Mononuclear cell (primary cell): ENCODE data around the gene SHCBP1L. TPM values are rescaled to one million over a fixed set of nuclear protein-coding genes. Genes with fewer than 3 reads are reported as not detected.

Source experiments
- H3K27me3 ChIP-seq: 2 replicates; pipeline ENCODE4 v1.6.0; 2011; ENCODE audit warnings: low read length, control low read depth; ENCODE audit not compliant: insufficient read depth
- H3K4me1 ChIP-seq: 2 replicates; pipeline ENCODE4 v1.5.1; 2011; ENCODE audit warnings: mild to moderate bottlenecking, low read length, control low read depth; ENCODE audit not compliant: insufficient read depth
- H3K4me3 ChIP-seq: 2 replicates; pipeline ENCODE4 v1.5.1; 2011; ENCODE audit warnings: mild to moderate bottlenecking, low read length, moderate library complexity
- H3K9me3 ChIP-seq: 2 replicates; pipeline ENCODE4 v1.5.1; 2011; ENCODE audit warnings: low read depth, mild to moderate bottlenecking, control low read depth, low read length
- total RNA-seq: library from RNA; depleted of rRNA; stranded (reverse); fragments of >200 nt; gene quantifications from one replicate; pipeline ENCODE4 v1.2.3, GENCODE V29; 2012

SHCBP1L gene
- total RNA-seq, 1 donor = not detected

- Histone ChIP-seq H3K9me3 (no peaks in the 10 kb centered on the region), H3K27me3 (no peaks in the 10 kb centered on the region), H3K4me3 (no peak overlapping the region), H3K4me1 (no peaks in the 10 kb centered on the region)
Observed at GRCh38 chr1:182888736-182889531, 64.0 kb downstream of the SHCBP1L start.

- H3K9me3 ChIP-seq = no peaks in the 10 kb centered on the region
- H3K27me3 ChIP-seq = no peaks in the 10 kb centered on the region
- H3K4me3 ChIP-seq = no peak overlapping the region
- no peaks in the 10 kb centered on the region for H3K4me1 ChIP-seq
Observed at GRCh38 chr1:182886985-182887384, 66.0 kb downstream of the SHCBP1L start.

- no peak overlapping the region for H3K4me3 ChIP-seq
- H3K27me3 ChIP-seq = no peaks in the 10 kb centered on the region
- H3K9me3 ChIP-seq = no peaks in the 10 kb centered on the region
- no peaks in the 10 kb centered on the region for H3K4me1 ChIP-seq
Observed at GRCh38 chr1:182885591-182885990, 67.4 kb downstream of the SHCBP1L start.

GRCh38 chr1:182884872-182885271, 68.1 kb downstream of the SHCBP1L start:
- Histone ChIP-seq H3K9me3 (no peaks in the 10 kb centered on the region), H3K27me3 (no peaks in the 10 kb centered on the region)

GRCh38 chr1:182877842-182878241, 75.1 kb downstream of the SHCBP1L start:
- no peak overlapping the region for H3K4me3 ChIP-seq
- no peaks in the 10 kb centered on the region for H3K9me3 ChIP-seq
- H3K4me1 ChIP-seq = no peaks in the 10 kb centered on the region
- no peaks in the 10 kb centered on the region for H3K27me3 ChIP-seq

More at GRCh38 chr1:182884872-182885271, 68.1 kb downstream of the SHCBP1L start:
- Histone ChIP-seq H3K4me3 (no peak overlapping the region), H3K4me1 (no peaks in the 10 kb centered on the region)

GRCh38 chr1:182877331-182877730, 75.6 kb downstream of the SHCBP1L start:
- Histone ChIP-seq H3K4me1 (no peaks in the 10 kb centered on the region), H3K4me3 (no peak overlapping the region), H3K27me3 (no peaks in the 10 kb centered on the region), H3K9me3 (no peaks in the 10 kb centered on the region)

GRCh38 chr1:182875889-182876288, 77.1 kb downstream of the SHCBP1L start:
- Histone ChIP-seq H3K4me3 (no peak overlapping the region), H3K4me1 (no peaks in the 10 kb centered on the region), H3K9me3 (no peaks in the 10 kb centered on the region), H3K27me3 (no peaks in the 10 kb centered on the region)

GRCh38 chr1:182872881-182873280, 80.1 kb downstream of the SHCBP1L start:
- Histone ChIP-seq H3K4me3 (no peak overlapping the region), H3K9me3 (no peaks in the 10 kb centered on the region), H3K27me3 (no peaks in the 10 kb centered on the region), H3K4me1 (no peaks in the 10 kb centered on the region)

- Histone ChIP-seq H3K4me1 (no peaks in the 10 kb centered on the region), H3K9me3 (no peaks in the 10 kb centered on the region), H3K4me3 (no peak overlapping the region), H3K27me3 (no peaks in the 10 kb centered on the region)
Observed at GRCh38 chr1:182869241-182869666, 83.7 kb downstream of the SHCBP1L start.

GRCh38 chr1:182867861-182868260, 85.1 kb downstream of the SHCBP1L start:
- H3K27me3 ChIP-seq = no peaks in the 10 kb centered on the region
- no peaks in the 10 kb centered on the region for H3K4me1 ChIP-seq
- H3K4me3 ChIP-seq = no peak overlapping the region
- H3K9me3 ChIP-seq = no peaks in the 10 kb centered on the region

- Histone ChIP-seq H3K4me1 (no peaks in the 10 kb centered on the region), H3K27me3 (no peaks in the 10 kb centered on the region), H3K9me3 (no peaks in the 10 kb centered on the region), H3K4me3 (no peak overlapping the region)
Observed at GRCh38 chr1:182863940-182864339, 89.0 kb downstream of the SHCBP1L start.

- no peaks in the 10 kb centered on the region for H3K4me1 ChIP-seq
- H3K27me3 ChIP-seq = no peaks in the 10 kb centered on the region
- H3K4me3 ChIP-seq = no peak overlapping the region
- no peaks in the 10 kb centered on the region for H3K9me3 ChIP-seq
Observed at GRCh38 chr1:182862827-182863226, 90.1 kb downstream of the SHCBP1L start.

GRCh38 chr1:182861994-182862393, 91.0 kb downstream of the SHCBP1L start:
- no peaks in the 10 kb centered on the region for H3K9me3 ChIP-seq
- no peaks in the 10 kb centered on the region for H3K4me1 ChIP-seq
- no peaks in the 10 kb centered on the region for H3K27me3 ChIP-seq
- no peak overlapping the region for H3K4me3 ChIP-seq

- H3K9me3 ChIP-seq = no peaks in the 10 kb centered on the region
- H3K4me1 ChIP-seq = no peaks in the 10 kb centered on the region
- H3K4me3 ChIP-seq = no peak overlapping the region
- no peaks in the 10 kb centered on the region for H3K27me3 ChIP-seq
Observed at GRCh38 chr1:182860658-182861057, 92.3 kb downstream of the SHCBP1L start.

- H3K9me3 ChIP-seq = no peaks in the 10 kb centered on the region
- no peaks in the 10 kb centered on the region for H3K27me3 ChIP-seq
- H3K4me1 ChIP-seq = no peaks in the 10 kb centered on the region
- H3K4me3 ChIP-seq = no peak overlapping the region
Observed at GRCh38 chr1:182857212-182857611, 95.8 kb downstream of the SHCBP1L start.

- Histone ChIP-seq H3K4me1 (no peaks in the 10 kb centered on the region), H3K4me3 (no peak overlapping the region), H3K9me3 (no peaks in the 10 kb centered on the region), H3K27me3 (no peaks in the 10 kb centered on the region)
Observed at GRCh38 chr1:182855911-182856310, 97.1 kb downstream of the SHCBP1L start.
